IMR-90 (cell line): ENCODE data around the gene ADARB2. TPM values are rescaled to one million over a fixed set of nuclear protein-coding genes. Genes with fewer than 3 reads are reported as not detected.

Experiments
- ATAC-seq: fragments of 200-7000 bp; cut with Tn5 transposase; 2 replicates; pipeline ENCODE4 v1.9.1; 2020; ENCODE audit warnings: low read depth, mild to moderate bottlenecking, moderate library complexity
- BruUV-seq: library from RNA; stranded (reverse); fragments of 400-500 nt; replicated peaks from 2 replicates; lab custom pipeline; 2021; lab: Mats Ljungman, UMichigan
- CTCF ChIA-PET: fragments of 300-600 bp; formaldehyde crosslinking; extraction: SDS; loops from one replicate; lab custom pipeline; 2021; ENCODE audit warnings: antibody characterized with exemption; lab: Yijun Ruan, JAX
- POLR2A ChIA-PET: fragments of 300-600 bp; sonication (Branson Sonifier 250); formaldehyde crosslinking; loops from one replicate; lab custom pipeline; 2022; ENCODE audit warnings: antibody characterized with exemption; ENCODE audit not compliant: unreplicated experiment; lab: Charles Lee
- DNase-seq: peaks from one replicate; pipeline ENCODE4 v3.0.0; 2013
- H2AFZ ChIP-seq: replicated peaks from 2 replicates; pipeline ENCODE3; 2013; ENCODE audit warnings: low read length, mild to moderate bottlenecking; ENCODE audit not compliant: poor library complexity
- H2AK5ac ChIP-seq: 2 replicates; pipeline ENCODE4 v1.6.1; 2013; ENCODE audit warnings: low read depth, low read length, inconsistent platforms
- H2AK9ac ChIP-seq: replicated peaks from 2 replicates; pipeline ENCODE3; 2013; ENCODE audit warnings: mild to moderate bottlenecking, low read depth, low read length, moderate library complexity; ENCODE audit not compliant: poor library complexity
- H2BK120ac ChIP-seq: 2 replicates; pipeline ENCODE4 v1.6.1; 2013; ENCODE audit warnings: low read depth, low read length, inconsistent platforms
- H2BK15ac ChIP-seq: 3 replicates; pipeline ENCODE4 v1.6.1; 2013; ENCODE audit warnings: low read depth, low read length, inconsistent platforms
- H2BK20ac ChIP-seq: 2 replicates; pipeline ENCODE4 v1.6.1; 2013; ENCODE audit warnings: low read depth, mild to moderate bottlenecking, inconsistent platforms, low read length, moderate library complexity
- H2BK5ac ChIP-seq: 2 replicates; pipeline ENCODE4 v1.6.1; 2013; ENCODE audit warnings: mild to moderate bottlenecking, low read depth, low read length, inconsistent platforms; ENCODE audit not compliant: poor library complexity, severe bottlenecking
- H3K14ac ChIP-seq: replicated peaks from 2 replicates; pipeline ENCODE4 v1.6.1; 2013; ENCODE audit warnings: low read depth, low read length, inconsistent platforms
- H3K18ac ChIP-seq: 2 replicates; pipeline ENCODE4 v1.6.1; 2013; ENCODE audit warnings: low read depth, low read length, control low read depth
- H3K23ac ChIP-seq: 2 replicates; pipeline ENCODE4 v1.6.1; 2013; ENCODE audit warnings: low read depth, low read length, inconsistent platforms
- H3K27ac ChIP-seq: 2 replicates; pipeline ENCODE4 v1.5.1; 2013; ENCODE audit warnings: mild to moderate bottlenecking, control low read depth, low read length; ENCODE audit not compliant: insufficient read depth
- H3K27me3 ChIP-seq: 2 replicates; pipeline ENCODE4 v1.6.1; 2013; ENCODE audit warnings: low read length; ENCODE audit not compliant: control insufficient read depth, insufficient read depth
- H3K36me3 ChIP-seq: 2 replicates; pipeline ENCODE4 v1.6.1; 2013; ENCODE audit warnings: low read length, mixed read lengths; ENCODE audit not compliant: control insufficient read depth, insufficient read depth
- H3K4ac ChIP-seq: 2 replicates; pipeline ENCODE4 v1.6.1; 2013; ENCODE audit warnings: low read depth, low read length, inconsistent platforms
- H3K4me1 ChIP-seq: 2 replicates; pipeline ENCODE4 v1.6.1; 2013; ENCODE audit warnings: low read length, mixed read lengths; ENCODE audit not compliant: control insufficient read depth, insufficient read depth
- H3K4me2 ChIP-seq: 2 replicates; pipeline ENCODE4 v1.6.1; 2013; ENCODE audit warnings: low read depth, mild to moderate bottlenecking, control low read depth, low read length, moderate library complexity
- H3K4me3 ChIP-seq: 2 replicates; pipeline ENCODE4 v1.5.1; 2013; ENCODE audit warnings: low read depth, mild to moderate bottlenecking, control low read depth, low read length, moderate library complexity; ENCODE audit not compliant: insufficient read depth
- H3K56ac ChIP-seq: 2 replicates; pipeline ENCODE4 v1.6.1; 2013; ENCODE audit warnings: low read length, inconsistent platforms; ENCODE audit not compliant: insufficient read depth; ENCODE audit errors: extremely low read depth
- H3K79me1 ChIP-seq, 2 experiments: 2 replicates each; pipeline ENCODE4 v1.6.1; 2013; ENCODE audit warnings: low read length in 2 of 2, inconsistent platforms in 1 of 2, low read depth in 1 of 2
- H3K9ac ChIP-seq: 2 replicates; pipeline ENCODE4 v1.6.1; 2013; ENCODE audit warnings: low read depth, low read length, control low read depth
- H3K9me1 ChIP-seq: 2 replicates; pipeline ENCODE4 v1.6.1; 2013; ENCODE audit warnings: low read length, inconsistent platforms; ENCODE audit not compliant: insufficient read depth
- H3K9me3 ChIP-seq: 2 replicates; pipeline ENCODE4 v1.6.1; 2013; ENCODE audit warnings: low read length; ENCODE audit not compliant: control insufficient read depth, insufficient read depth
- H4K20me1 ChIP-seq: 2 replicates; pipeline ENCODE4 v1.6.1; 2013; ENCODE audit warnings: low read length, inconsistent platforms; ENCODE audit not compliant: insufficient read depth
- H4K5ac ChIP-seq: 2 replicates; pipeline ENCODE4 v1.6.1; 2013; ENCODE audit warnings: mild to moderate bottlenecking, low read depth, low read length, control low read depth
- H4K8ac ChIP-seq, 2 experiments: 2 replicates each; pipeline ENCODE4 v1.6.1; 2013; ENCODE audit warnings: low read depth in 2 of 2, low read length in 2 of 2, control low read depth in 1 of 2, inconsistent platforms in 1 of 2
- H4K91ac ChIP-seq: 2 replicates; pipeline ENCODE4 v1.6.1; 2013; ENCODE audit warnings: low read depth, low read length, inconsistent platforms; ENCODE audit not compliant: insufficient read depth
- BHLHE40 ChIP-seq: fragments of 150-350 bp; IDR thresholded peaks from 2 replicates; pipeline ENCODE4 v1.6.1; 2016; ENCODE audit warnings: mild to moderate bottlenecking, low read depth, low read length
- CEBPB ChIP-seq: IDR thresholded peaks from 2 replicates; pipeline ENCODE4 v1.6.1; 2012; ENCODE audit warnings: low read depth, low read length, improper control_type of control experiment
- MAFK ChIP-seq: IDR thresholded peaks from 2 replicates; pipeline ENCODE4 v1.6.1; 2012; ENCODE audit warnings: low read depth, low read length, improper control_type of control experiment
- NFE2L2 ChIP-seq: fragments of 150-350 bp; IDR thresholded peaks from 2 replicates; pipeline ENCODE4 v1.6.1; 2016; ENCODE audit warnings: low read depth, mild to moderate bottlenecking, low read length
- POLR2A ChIP-seq: IDR thresholded peaks from 2 replicates; pipeline ENCODE4 v1.6.1; 2012; ENCODE audit warnings: mild to moderate bottlenecking, low read depth, low read length
- RCOR1 ChIP-seq: IDR thresholded peaks from 2 replicates; pipeline ENCODE4 v1.6.1; 2012; ENCODE audit warnings: mild to moderate bottlenecking, low read length, improper control_type of control experiment; ENCODE audit not compliant: insufficient replicate concordance
- RFX5 ChIP-seq: IDR thresholded peaks from 2 replicates; pipeline ENCODE4 v1.8.0; 2012; ENCODE audit warnings: low read depth, mild to moderate bottlenecking, low read length, moderate library complexity
- SMC3 ChIP-seq: fragments of 150-350 bp; IDR thresholded peaks from 2 replicates; pipeline ENCODE4 v1.6.1; 2016; ENCODE audit warnings: low read depth, mild to moderate bottlenecking, antibody characterized with exemption, low read length, moderate library complexity
- WGBS, 2 experiments: methylation state at CpG; one replicate each; pipeline versions ENCODE4 v1.1.5 to v1.1.7; 2013; ENCODE audit warnings: missing lambda C conversion rate in 2 of 2; ENCODE audit not compliant: insufficient read length in 1 of 2; ENCODE audit errors: extremely low coverage in 2 of 2; 5-methylcytosine and 5-hydroxymethylcytosine counted together
- dilution Hi-C: fragments of 300-500 bp; cut with HindIII; formaldehyde crosslinking; loops from one replicate; pipeline ENCODE4 v1.14.3; 2018; ENCODE audit warnings: low sequenced_read_pairs; ENCODE audit not compliant: unreplicated experiment
- in situ Hi-C: fragments of 300-500 bp; cut with MboI; formaldehyde crosslinking; loops from 3 replicates; pipeline ENCODE4 v1.14.3; 2019; ENCODE audit warnings: low sequenced_read_pairs, inconsistent platforms, mixed read lengths
- intact Hi-C: fragments of 100-400 bp; cut with micrococcal nuclease; formaldehyde crosslinking; loops from 2 replicates; pipeline ENCODE4 v1.10.0; 2022
- polyA plus RNA-seq, 3 experiments: library from polyadenylated mRNA; depleted of rRNA; stranded (reverse); fragments of >200 nt; gene quantifications; 2 replicates each; pipeline ENCODE4 v1.2.3, GENCODE V29; 2012; ENCODE audit warnings: low replicate concordance in 1 of 3
- total RNA-seq: library from RNA; depleted of rRNA; stranded (reverse); fragments of >200 nt; gene quantifications from 2 replicates; pipeline ENCODE4 v1.2.3, GENCODE V29; 2012
- TF ChIP-seq, protein P1 (sequence below): conservative IDR thresholded peaks from 2 replicates; pipeline ENCODE4 v1.5.1; 2012; ENCODE audit warnings: mild to moderate bottlenecking, low read depth, low read length, improper control_type of control experiment

The ADARB2 gene
- total and polyA plus RNA-seq, 2 of the 4 experiments (the other 2 are of a cell fraction) = not detected

DNA sequence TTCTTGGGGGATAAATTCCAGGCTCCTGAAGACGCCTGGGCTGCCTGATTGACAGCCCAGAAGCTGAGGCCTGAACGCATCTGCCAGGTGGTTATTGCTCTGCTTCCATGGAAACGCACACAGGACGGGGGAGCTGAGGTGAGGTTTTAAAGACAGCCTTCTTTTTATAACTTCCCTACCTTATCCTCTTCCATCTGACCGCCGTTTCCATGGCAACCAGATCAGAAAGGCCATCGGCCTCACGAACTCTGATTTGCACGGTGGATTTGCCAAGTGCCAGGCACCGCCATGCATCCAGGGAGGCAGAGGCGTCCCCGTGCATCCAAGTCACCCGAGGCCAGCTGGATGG is 260.9 kb downstream of the ADARB2 start:
- no peak overlapping the region for H3K18ac ChIP-seq

More for the DNA sequence above, 260.9 kb downstream of the ADARB2 start:
- intact Hi-C loops (no loop called here), in situ Hi-C loops (no loop called here), dilution Hi-C loops (no loop called here)
- Histone ChIP-seq H3K9me3 (peaks cover 52% of the 10 kb centered on the region), H2BK20ac (no peak overlapping the region), H2AFZ (no peak overlapping the region), H3K4me3 (no peak overlapping the region), H4K20me1 (no peaks in the 10 kb centered on the region), H3K79me1 (no peaks in the 10 kb centered on the region), H2BK5ac (no peak overlapping the region), H4K5ac (no peak overlapping the region), H3K36me3 (no peaks in the 10 kb centered on the region), H3K56ac (no peak overlapping the region), H4K8ac (no peak overlapping the region), H2AK5ac (no peak overlapping the region), H3K9ac (no peak overlapping the region), H3K4me2 (no peak overlapping the region), H3K4ac (no peak overlapping the region), H2BK120ac (no peak overlapping the region), H4K91ac (no peak overlapping the region), H3K14ac (no peak overlapping the region), H2BK15ac (no peak overlapping the region), H3K27me3 (no peaks in the 10 kb centered on the region), H3K9me1 (no peaks in the 10 kb centered on the region), H3K27ac (no peak overlapping the region), H2AK9ac (no peak overlapping the region), H3K4me1 (no peaks in the 10 kb centered on the region), H3K23ac (no peak overlapping the region)
- ATAC-seq = no peak
- no TSS peak for BruUV-seq
- ChIA-PET CTCF (no interaction called here), POLR2A (no interaction called here)
- no peak for DNase-seq
- TF ChIP-seq, protein P1, sequence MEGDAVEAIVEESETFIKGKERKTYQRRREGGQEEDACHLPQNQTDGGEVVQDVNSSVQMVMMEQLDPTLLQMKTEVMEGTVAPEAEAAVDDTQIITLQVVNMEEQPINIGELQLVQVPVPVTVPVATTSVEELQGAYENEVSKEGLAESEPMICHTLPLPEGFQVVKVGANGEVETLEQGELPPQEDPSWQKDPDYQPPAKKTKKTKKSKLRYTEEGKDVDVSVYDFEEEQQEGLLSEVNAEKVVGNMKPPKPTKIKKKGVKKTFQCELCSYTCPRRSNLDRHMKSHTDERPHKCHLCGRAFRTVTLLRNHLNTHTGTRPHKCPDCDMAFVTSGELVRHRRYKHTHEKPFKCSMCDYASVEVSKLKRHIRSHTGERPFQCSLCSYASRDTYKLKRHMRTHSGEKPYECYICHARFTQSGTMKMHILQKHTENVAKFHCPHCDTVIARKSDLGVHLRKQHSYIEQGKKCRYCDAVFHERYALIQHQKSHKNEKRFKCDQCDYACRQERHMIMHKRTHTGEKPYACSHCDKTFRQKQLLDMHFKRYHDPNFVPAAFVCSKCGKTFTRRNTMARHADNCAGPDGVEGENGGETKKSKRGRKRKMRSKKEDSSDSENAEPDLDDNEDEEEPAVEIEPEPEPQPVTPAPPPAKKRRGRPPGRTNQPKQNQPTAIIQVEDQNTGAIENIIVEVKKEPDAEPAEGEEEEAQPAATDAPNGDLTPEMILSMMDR = no peak
- TF ChIP-seq RCOR1 = no peak
- no peak for TF ChIP-seq BHLHE40
- TF ChIP-seq SMC3 = no peak
- TF ChIP-seq NFE2L2 = no peak
- TF ChIP-seq MAFK = no peak
- no peak for TF ChIP-seq CEBPB
- no peak for TF ChIP-seq RFX5
- no peak for TF ChIP-seq POLR2A
- 80% methylated on average over 2 of the region's 13 CpGs; no CpG with 5 or more reads in 1 of the 2 experiments for WGBS, 2 experiments
